C4-2B (cell line): ENCODE measurements around the gene ENO2.

Experiments
- H3K27ac ChIP-seq: fragments of 450-650 bp; 2 replicates; pipeline ENCODE4 v1.5.1; 2017
- ZFX ChIP-seq: fragments of 450-650 bp; IDR thresholded peaks from 2 replicates; pipeline ENCODE4 v1.6.1; 2017
- TF ChIP-seq, protein P1 (sequence below): fragments of 450-650 bp; conservative IDR thresholded peaks from 2 replicates; pipeline ENCODE4 v1.5.1; 2017; ENCODE audit warnings: mild to moderate bottlenecking

Gene ENO2

DNA sequence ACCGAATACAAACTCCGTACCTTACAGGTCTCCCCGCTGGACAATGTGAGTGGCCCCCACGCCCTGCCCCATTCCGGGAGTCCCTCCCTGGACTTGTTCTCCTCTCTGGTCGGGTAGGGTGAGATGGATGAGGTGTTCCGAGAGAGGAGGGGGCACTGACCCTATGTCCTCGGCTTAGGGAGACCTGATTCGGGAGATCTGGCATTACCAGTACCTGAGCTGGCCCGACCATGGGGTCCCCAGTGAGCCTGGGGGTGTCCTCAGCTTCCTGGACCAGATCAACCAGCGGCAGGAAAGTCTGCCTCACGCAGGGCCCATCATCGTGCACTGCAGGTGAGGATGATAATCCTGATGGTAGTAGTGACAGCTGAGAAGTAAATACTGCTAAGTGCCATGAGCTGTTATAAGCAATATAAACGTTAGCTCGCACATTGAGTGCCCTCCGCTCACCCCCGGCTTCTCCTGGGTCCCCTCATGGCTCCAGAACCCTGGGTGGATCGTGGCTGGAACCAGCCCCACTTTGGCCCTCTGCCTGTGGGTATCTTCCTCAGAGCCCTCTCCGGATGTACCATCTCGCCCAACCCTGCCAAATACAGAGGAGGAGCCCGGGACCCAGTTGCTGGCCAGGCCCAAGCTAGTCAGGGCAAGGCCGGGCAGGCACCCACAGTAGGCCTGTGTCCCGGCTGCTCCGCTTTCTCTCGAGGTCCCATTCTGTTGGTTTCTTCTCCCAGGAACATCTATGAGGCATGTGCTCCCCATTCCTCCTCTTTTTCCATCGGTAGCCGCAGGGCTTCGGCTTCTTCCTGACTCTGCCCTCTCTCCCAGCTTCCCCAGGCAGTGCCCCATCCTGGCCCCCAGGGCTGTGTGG is 43.6 kb downstream of the ENO2 start:
- no peak overlapping the region for H3K27ac ChIP-seq
- TF ChIP-seq ZFX = no peak
- TF ChIP-seq, protein P1, sequence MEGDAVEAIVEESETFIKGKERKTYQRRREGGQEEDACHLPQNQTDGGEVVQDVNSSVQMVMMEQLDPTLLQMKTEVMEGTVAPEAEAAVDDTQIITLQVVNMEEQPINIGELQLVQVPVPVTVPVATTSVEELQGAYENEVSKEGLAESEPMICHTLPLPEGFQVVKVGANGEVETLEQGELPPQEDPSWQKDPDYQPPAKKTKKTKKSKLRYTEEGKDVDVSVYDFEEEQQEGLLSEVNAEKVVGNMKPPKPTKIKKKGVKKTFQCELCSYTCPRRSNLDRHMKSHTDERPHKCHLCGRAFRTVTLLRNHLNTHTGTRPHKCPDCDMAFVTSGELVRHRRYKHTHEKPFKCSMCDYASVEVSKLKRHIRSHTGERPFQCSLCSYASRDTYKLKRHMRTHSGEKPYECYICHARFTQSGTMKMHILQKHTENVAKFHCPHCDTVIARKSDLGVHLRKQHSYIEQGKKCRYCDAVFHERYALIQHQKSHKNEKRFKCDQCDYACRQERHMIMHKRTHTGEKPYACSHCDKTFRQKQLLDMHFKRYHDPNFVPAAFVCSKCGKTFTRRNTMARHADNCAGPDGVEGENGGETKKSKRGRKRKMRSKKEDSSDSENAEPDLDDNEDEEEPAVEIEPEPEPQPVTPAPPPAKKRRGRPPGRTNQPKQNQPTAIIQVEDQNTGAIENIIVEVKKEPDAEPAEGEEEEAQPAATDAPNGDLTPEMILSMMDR = no peak

GRCh38 chr12:6958609-6959057 is 44.3 kb downstream of the ENO2 start:
- no peak overlapping the region for H3K27ac ChIP-seq
- TF ChIP-seq, protein P1 = no peak
- TF ChIP-seq ZFX = no peak

DNA sequence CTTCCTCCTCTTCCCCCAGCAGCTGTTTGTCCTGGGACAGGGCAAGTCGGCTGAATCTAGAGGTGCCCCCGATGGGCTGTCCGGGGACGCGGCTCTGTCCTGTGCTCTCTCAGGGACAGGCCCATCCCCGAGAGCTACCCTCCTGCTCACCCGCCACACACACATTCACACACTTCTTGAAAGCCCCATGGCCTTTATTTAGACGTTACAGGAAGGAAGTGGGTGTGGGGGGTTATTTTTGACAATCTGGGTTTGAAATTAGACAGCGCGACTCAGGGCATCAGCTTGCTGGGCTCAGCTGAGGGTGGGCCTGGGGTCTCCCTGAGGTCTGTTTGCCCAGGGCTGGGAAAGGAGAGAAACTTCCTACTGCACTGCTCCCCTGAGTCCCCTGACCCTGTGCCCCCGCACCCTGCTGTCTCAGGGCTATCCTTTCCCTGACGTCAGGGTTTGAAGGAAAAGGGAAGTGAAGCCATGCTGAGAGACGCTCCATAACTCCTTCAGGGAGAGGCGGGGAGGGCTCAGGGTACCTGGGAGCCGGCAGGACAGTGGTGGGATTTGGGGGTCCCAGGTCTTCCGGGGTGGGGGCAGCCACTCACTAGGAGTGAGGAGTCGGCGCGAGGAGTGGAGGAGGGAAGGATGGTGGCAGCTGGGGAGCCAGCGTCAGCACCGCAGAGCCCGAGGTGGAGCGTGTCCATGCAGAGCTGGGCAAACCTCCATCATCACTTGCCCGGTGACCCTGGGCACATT is 44.9 kb downstream of the ENO2 start:
- H3K27ac ChIP-seq = no peak overlapping the region
- TF ChIP-seq, protein P1 = no peak
- TF ChIP-seq ZFX = no peak

DNA sequence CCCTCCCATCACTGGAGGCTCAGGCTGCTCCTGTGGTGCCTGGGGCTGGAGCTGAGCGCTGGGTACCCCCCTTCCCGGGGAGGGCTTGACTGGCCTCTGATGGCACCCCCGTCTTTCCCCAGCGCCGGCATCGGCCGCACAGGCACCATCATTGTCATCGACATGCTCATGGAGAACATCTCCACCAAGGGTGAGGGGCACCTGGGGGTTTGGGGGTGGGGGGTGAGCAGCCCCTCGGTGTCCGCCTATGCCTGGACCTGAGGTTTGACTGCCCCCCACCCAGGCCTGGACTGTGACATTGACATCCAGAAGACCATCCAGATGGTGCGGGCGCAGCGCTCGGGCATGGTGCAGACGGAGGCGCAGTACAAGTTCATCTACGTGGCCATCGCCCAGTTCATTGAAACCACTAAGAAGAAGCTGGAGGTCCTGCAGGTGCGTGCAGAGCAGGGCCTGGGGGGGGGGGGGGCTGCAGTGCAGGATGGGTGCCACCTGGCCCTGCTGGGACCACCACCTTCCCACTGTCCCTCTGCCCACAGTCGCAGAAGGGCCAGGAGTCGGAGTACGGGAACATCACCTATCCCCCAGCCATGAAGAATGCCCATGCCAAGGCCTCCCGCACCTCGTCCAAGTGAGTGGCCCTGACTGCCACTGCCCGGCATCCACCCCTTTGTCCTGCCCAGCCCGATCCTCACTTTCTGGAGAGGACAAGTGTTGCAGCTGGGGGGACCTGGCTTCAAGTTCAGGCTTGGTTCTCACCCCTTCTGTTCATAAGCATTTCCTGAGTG is 45.6 kb downstream of the ENO2 start:
- TF ChIP-seq, protein P1 = no peak
- no peak for TF ChIP-seq ZFX
- H3K27ac ChIP-seq = peak overlapping the region; percentile 99

- no peak for TF ChIP-seq ZFX
- H3K27ac ChIP-seq = peak overlapping the region; percentile 99
Measured at GRCh38 chr12:6960593-6961277, 46.4 kb downstream of the ENO2 start.

GRCh38 chr12:6961278-6961694 is 46.9 kb downstream of the ENO2 start:
- TF ChIP-seq, protein P1 = no peak
- no peak for TF ChIP-seq ZFX
- H3K27ac ChIP-seq = peak overlapping the region; percentile 99

DNA sequence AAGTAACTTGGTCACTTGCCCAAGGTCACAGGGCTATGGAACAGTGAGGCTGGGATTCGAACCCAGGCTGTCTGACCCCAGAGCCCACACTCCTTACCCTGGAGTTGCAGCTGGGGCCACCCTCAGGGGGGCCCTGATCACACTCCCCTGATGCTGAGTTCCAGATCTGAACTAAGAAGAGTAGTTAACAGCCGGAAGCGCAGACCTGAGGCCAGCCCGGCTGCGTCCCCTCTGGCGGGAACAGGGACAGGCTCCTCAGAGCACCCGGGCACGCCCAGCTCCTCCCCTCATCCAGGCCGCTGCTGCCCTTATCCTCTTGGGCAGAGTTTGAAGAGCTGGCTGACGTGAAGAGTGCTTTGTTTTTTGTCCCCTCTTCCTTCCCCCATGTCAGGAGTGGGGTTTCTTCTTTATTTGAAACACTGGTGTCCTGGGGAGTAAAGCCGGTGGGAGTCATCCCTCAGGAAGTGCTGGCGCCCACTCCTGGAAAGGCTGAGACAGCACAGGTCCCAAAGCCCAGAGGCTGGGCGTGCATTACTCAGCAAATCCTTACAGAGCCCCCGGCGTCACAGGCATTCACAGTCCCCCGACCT is 47.4 kb downstream of the ENO2 start:
- H3K27ac ChIP-seq = peak overlapping the region; percentile 99
- TF ChIP-seq, protein P1 = peak; percentile 83
- TF ChIP-seq ZFX = no peak
